ENCODE measurements around the gene COL6A2.
"Not testable (repeated sequence)": the region's sequence is repeated elsewhere in the genome, so short reads cannot be mapped to it uniquely, and the experiment has no call there.

DNA sequence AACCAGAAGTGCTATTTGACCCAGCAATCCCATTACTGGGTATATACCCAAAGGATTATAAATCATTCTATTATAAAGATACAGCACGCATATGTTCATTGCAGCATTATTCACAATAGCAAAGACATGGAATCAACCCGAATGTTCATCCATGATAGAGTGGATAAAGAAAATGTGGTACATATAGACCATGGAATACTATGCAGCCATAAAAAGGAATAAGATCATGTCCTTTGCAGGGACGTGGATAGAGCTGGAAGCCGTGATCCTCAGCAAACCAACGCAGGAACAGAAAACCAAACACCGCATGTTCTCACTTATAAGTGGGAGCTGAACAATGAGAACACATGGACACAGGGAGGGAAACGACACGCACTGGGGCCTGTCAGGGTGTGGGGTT lies 21.2 kb upstream of the COL6A2 start:
- TF ChIP-seq CTCF (IDR thresholded peaks at IDR 0.05 in 8 of 11, conservative IDR thresholded peaks at IDR 0.05 in 3 of 11); POLR2A (IDR thresholded peaks at IDR 0.05): not testable (repeated sequence)

Measured in spleen (tissue), 7 donors.